ENCODE measurements around the gene PRKCQ.
"Not testable (repeated sequence)": the region's sequence is repeated elsewhere in the genome, so short reads cannot be mapped to it uniquely, and the experiment has no call there.

The PRKCQ gene

DNA sequence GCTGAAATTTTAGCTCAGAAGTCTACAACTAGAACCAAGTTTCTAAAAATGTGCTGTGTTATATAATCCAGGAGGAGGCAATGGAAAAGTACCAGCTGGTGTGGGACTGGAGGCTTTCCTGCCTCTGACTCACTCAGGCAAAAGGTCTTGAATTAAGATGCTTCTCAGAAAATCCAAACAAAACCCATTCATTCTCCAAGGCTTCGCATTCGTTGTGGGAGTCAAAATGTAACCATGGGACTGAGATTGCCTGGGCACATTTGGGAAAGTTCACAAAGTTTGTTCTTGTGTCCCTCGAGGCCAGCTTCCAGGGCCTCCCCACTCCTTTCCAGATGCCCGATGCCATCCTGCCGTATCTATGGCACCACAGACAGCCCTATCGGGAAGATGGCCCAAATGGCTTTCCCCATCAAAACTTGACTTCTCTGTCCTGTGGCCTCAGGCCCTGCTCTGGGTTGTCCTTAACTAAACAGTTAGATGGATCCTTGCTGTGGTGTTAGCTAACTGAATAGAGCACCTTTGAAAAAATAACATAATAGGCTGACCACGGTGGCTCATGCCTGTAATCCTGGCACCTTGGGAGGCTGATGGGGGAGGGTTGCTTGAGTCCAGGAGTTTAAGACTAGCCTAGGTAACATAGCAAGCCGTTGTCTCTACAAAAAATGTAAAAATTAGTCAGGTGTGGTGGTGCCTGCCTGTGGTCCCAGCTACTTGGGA, 196.8 kb downstream of the PRKCQ start:
- DNase-seq (ENCODE audit: low spot score) = no peak

DNA sequence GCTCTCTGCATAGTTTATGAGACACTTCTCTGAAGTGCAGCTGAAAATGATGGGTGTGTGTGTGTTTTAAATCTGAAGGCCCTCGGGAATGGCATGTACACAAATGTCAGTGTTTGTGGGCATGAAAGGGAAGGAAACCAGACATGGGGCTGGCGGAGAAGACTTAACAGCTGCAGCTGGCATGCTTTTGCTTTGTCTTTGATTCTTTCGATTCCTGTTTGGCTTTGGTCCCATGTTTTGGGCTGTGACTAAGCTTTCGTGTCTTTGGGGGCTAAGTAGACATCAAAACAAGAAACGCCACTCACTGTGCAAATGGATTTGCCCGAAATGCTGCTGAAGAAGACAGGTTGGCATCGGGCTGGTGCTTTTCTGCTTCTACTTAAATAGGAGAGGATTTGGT, 198.0 kb downstream of the PRKCQ start:
- DNase-seq (ENCODE audit: low spot score) = no peak

DNA sequence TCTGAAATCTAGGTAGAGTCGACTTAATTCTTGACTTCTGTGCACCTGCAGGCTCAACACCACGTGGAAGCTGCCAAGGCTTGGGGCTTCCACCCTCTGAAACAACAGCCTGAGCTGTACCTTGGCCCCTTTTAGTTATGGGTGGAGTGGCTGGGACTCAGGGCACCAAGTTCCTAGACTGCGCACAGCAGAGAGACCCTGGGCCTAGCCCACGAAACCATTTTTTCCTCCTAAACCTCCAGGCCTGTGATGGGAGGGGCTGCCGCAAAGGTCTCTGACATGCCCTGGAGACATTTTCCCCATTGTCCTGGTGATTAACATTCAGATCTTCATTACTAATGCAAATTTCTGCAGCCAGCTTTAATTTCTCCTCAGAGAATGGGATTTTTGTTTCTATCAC, 199.6 kb downstream of the PRKCQ start:
- not testable (repeated sequence) for DNase-seq (ENCODE audit: low spot score)

DNA sequence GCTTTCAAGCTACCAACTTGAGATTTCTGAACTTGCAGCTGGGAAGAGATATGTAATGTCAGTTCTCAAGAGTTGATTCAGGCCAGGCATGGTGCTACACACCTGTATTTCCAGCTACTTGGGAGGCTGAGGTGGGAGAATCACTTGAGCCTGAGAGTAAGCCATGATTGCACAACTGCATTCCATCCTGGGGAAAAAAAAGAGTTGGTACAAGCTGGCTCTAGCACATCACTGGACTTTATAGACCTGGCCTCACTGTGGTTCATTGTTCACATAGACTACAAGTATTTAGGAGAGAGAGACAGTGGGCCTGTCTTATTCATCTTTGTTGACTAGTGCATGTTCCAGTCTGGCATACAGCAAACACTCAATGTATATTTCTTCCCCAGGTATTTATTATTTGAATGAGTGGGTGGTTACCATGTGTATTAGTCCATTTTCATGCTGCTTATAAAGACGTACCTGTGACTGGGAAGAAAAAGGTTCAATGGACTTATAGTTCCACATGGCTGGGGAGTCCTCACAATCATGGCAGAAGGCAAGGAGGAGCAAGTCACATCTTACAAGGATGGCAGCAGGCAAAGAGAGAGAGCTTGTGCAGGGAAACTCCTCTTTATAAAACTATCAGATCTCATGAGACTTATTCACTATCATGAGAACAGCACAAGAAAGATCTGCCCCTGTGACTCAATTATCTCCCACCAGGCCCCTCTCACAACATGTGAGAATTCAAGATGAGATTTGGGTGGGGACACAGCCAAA, 200.9 kb downstream of the PRKCQ start:
- no peak for DNase-seq (ENCODE audit: low spot score)
